Esophagus muscularis mucosa (tissue), 4 donors: Measurements from ENCODE around the gene LCNL1.

Source experiments
- EP300 ChIP-seq: sonication (generic); formaldehyde crosslinking; IDR thresholded peaks from one replicate; pipeline ENCODE4 v1.6.1; 2017; ENCODE audit warnings: antibody characterized with exemption
- POLR2A ChIP-seq: fragments of 450-650 bp; IDR thresholded peaks from one replicate; pipeline ENCODE4 v1.6.1; 2017; ENCODE audit warnings: antibody characterized with exemption, moderate library complexity, mild to moderate bottlenecking, low read depth
- TF ChIP-seq, protein P1 (sequence below), 3 experiments: fragments of 200-600 bp in 2 of 3; fragments of 450-650 bp in 1 of 3; sonication (generic) in 2 of 3; IDR thresholded peaks; one replicate each; pipeline ENCODE4 v1.5.1; 2017 to 2019; ENCODE audit warnings: antibody characterized with exemption in 3 of 3, mild to moderate bottlenecking in 2 of 3, moderate library complexity in 1 of 3

DNA sequence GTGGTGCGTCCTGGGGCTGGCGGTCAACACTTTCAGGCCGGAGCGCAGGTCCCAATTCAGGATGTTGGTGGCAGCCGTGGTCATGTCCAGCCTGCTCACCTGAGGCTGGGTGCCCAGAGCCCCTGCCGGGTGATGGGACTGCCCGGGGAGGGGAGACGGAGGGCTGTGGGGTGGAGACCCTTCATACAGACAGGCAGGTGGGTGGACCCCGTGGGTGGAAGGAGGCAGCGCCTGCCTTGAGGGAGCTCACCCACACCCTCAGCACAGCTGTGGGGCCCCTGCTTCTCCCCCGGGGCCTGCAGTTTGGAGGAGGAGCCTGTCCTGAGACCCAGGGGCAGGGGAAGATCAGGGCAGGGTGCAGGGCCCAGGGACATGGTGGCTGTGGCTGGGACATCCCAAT is 12.4 kb upstream of the LCNL1 start:
- TF ChIP-seq, protein P1, sequence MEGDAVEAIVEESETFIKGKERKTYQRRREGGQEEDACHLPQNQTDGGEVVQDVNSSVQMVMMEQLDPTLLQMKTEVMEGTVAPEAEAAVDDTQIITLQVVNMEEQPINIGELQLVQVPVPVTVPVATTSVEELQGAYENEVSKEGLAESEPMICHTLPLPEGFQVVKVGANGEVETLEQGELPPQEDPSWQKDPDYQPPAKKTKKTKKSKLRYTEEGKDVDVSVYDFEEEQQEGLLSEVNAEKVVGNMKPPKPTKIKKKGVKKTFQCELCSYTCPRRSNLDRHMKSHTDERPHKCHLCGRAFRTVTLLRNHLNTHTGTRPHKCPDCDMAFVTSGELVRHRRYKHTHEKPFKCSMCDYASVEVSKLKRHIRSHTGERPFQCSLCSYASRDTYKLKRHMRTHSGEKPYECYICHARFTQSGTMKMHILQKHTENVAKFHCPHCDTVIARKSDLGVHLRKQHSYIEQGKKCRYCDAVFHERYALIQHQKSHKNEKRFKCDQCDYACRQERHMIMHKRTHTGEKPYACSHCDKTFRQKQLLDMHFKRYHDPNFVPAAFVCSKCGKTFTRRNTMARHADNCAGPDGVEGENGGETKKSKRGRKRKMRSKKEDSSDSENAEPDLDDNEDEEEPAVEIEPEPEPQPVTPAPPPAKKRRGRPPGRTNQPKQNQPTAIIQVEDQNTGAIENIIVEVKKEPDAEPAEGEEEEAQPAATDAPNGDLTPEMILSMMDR (IDR thresholded peaks at IDR 0.05), result no peak
- TF ChIP-seq EP300 (no peak), POLR2A (no peak)
